ENCODE measurements around the gene SRM. TPM values are rescaled to one million over a fixed set of nuclear protein-coding genes. Genes with fewer than 3 reads are reported as not detected.

Gene SRM
- polyA plus RNA-seq, 1 experiment: 75.2 TPM

DNA sequence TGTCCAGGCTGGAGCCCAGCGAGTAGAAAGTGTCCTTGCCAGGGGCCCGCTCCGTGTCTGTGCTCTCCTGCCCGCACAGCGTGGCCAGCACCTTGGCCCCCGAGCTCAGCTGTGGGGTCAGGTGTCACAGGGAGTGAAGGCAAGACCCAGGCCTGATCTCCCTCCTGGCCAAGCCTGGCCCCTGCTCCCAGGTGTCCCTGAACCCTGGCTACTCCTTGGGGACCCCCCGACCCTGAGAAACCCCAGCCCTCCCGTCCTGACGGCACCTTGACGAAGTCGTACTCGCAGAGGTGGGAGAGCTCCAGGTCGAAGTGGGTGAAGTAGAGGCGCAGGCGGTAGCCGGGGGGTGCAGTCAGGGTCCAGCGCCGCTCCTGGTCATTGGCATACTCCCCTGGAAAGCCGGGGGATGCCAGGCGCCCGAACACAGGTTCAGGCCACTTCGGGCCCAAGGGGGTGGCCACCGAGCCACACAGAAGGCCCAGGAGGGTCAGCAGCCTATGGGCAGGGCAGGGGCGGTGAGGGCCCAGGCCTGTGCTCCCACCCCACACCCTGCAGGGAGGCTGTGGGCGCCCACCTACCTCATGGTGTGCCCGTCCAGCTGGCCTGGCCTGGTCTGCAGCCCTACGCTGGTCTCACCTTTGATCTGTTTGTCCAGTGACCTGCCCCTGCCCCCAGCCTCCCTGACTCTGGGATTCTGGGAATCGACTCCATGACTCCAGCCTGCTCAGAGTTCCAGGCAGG is 13.0 kb downstream of the SRM start, which contains the start of gene MASP2:
MASP2 (minus strand) TSS at position 615 of the 741 bp plus-strand sequence; CDS start at position 583, 32 bp downstream.
- Histone ChIP-seq H3K36me3 (ENCODE audit: control insufficient read depth, insufficient read depth, low read length) (no peaks in the 10 kb centered on the region), H3K27me3 (ENCODE audit: control insufficient read depth, insufficient read depth, low read length) (no peaks in the 10 kb centered on the region), H3K4me3 (ENCODE audit: low read depth, low read length) (no peak within 1 kb of the TSS)
- TF ChIP-seq, protein P1, sequence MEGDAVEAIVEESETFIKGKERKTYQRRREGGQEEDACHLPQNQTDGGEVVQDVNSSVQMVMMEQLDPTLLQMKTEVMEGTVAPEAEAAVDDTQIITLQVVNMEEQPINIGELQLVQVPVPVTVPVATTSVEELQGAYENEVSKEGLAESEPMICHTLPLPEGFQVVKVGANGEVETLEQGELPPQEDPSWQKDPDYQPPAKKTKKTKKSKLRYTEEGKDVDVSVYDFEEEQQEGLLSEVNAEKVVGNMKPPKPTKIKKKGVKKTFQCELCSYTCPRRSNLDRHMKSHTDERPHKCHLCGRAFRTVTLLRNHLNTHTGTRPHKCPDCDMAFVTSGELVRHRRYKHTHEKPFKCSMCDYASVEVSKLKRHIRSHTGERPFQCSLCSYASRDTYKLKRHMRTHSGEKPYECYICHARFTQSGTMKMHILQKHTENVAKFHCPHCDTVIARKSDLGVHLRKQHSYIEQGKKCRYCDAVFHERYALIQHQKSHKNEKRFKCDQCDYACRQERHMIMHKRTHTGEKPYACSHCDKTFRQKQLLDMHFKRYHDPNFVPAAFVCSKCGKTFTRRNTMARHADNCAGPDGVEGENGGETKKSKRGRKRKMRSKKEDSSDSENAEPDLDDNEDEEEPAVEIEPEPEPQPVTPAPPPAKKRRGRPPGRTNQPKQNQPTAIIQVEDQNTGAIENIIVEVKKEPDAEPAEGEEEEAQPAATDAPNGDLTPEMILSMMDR (IDR thresholded peaks at IDR 0.05; ENCODE audit: insufficient read depth, low read depth, low read length): no peak
- no peak for DNase-seq (ENCODE audit: low read depth)
- CTCF ChIA-PET: interaction anchor here (2.8 kb wide), 1 partner anchor 9 kb away, joined by 11 read pairs; no protein-coding TSS in a partner anchor
- POLR2A ChIA-PET: no interaction called here

DNA sequence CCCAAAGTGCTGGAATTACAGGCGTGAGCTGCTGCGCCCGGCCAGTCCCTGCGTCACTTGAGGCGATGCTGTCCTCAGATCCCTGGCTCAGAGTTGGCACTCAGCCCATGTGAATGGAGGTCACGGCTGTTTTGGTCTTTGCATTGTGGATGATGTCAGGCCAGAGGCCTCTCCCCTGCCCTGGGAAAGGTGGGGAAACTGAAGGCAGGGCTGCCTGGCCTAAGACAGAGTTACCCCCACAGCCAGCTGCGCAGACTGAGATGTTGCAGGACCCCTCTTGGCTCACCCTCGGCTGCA is 13.6 kb downstream of the SRM start:
- POLR2A ChIA-PET: no interaction called here
- H3K27me3 ChIP-seq (ENCODE audit: control insufficient read depth, insufficient read depth, low read length): no peaks in the 10 kb centered on the region
- TF ChIP-seq, protein P1 (IDR thresholded peaks at IDR 0.05; ENCODE audit: insufficient read depth, low read depth, low read length): no peak
- H3K4me3 ChIP-seq (ENCODE audit: low read depth, low read length): no peak overlapping the region
- no peak for DNase-seq (ENCODE audit: low read depth)
- H3K36me3 ChIP-seq (ENCODE audit: control insufficient read depth, insufficient read depth, low read length): no peaks in the 10 kb centered on the region
- CTCF ChIA-PET: interaction anchor here (2.8 kb wide), 1 partner anchor 9 kb away, joined by 11 read pairs; no protein-coding TSS in a partner anchor

DNA sequence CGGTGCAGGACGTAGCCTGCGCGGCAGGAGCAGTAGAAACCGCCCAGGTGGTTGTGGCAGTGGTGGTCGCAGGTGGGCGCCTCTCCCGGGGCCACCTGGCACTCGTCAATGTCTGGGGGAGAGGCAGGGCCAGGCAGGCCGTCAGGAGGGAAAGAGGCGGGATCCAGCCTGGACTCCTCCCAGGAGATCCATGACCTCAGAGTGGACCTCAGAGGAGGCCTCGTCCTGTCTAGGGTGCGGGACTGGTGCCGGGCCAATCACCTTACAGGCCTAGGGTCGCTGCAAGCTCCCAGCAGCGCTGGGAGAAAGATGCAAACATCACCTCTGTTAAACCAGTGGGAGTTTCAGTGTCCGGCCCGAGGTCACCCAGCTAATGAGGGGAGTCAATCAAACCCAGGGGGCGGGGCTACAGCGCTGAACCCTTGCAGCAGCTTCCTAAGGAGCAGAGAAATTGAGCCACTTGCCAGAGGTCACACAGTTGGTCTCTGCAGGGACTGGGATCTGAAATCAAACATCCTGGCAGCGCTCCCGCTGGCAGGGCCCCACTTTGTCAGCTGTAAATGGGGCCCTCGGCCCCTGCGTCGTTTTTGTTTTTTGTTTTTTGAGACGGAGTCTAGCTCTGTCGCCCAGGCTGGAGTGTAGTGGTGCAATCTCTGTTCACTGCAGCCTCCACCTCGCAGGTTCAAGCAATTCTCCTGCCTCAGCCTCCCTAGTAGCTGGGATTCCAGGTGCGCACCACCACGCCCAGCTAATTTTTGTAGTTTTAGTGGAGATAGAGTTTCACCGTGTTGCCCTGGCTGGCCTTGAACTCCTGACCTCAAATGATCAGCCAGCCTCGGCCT is 14.2 kb downstream of the SRM start:
- H3K36me3 ChIP-seq (ENCODE audit: control insufficient read depth, insufficient read depth, low read length): no peaks in the 10 kb centered on the region
- ChIA-PET POLR2A (no interaction called here), CTCF (interaction anchor here (2.8 kb wide), 1 partner anchor 8 kb away, joined by 11 read pairs; no protein-coding TSS in a partner anchor)
- DNase-seq (ENCODE audit: low read depth): no peak
- TF ChIP-seq, protein P1 (IDR thresholded peaks at IDR 0.05; ENCODE audit: insufficient read depth, low read depth, low read length): no peak
- H3K27me3 ChIP-seq (ENCODE audit: control insufficient read depth, insufficient read depth, low read length): no peaks in the 10 kb centered on the region
- no peak overlapping the region for H3K4me3 ChIP-seq (ENCODE audit: low read depth, low read length)

DNA sequence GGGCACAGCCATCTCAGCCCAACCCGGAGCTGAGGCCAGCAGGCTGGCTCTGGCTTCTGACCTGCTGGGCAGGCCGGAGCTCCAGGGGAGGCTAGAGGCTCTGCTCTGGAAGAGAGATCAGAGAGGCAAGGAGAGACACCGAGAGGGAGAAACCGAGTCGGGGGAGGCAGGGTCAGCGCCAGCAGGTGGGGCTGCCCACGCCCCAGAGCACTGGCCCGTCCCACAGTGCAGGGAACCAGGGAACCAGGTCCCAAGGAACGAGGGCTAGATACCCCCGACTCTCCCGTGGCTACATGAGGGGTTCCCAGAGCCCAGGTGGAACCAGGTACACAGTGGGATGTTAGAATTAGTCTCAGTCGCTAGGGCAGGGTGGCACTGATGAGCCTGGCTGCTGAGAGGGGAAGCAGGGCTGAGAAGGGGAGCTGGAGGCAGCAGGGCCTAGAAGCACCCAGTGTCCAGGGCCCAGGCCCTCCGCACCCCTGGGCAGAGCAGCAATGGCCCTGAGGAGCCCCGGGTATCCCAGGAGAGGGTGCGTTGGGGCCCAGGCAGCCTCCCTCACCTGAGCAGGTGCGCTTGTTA is 14.9 kb downstream of the SRM start:
- DNase-seq (ENCODE audit: low read depth): no peak
- POLR2A ChIA-PET: no interaction called here
- no peaks in the 10 kb centered on the region for H3K27me3 ChIP-seq (ENCODE audit: control insufficient read depth, insufficient read depth, low read length)
- TF ChIP-seq, protein P1 (IDR thresholded peaks at IDR 0.05; ENCODE audit: insufficient read depth, low read depth, low read length): no peak
- CTCF ChIA-PET: interaction anchor here (2.8 kb wide), 1 partner anchor 7 kb away, joined by 11 read pairs; no protein-coding TSS in a partner anchor
- no peak overlapping the region for H3K4me3 ChIP-seq (ENCODE audit: low read depth, low read length)
- H3K36me3 ChIP-seq (ENCODE audit: control insufficient read depth, insufficient read depth, low read length): no peaks in the 10 kb centered on the region

All from BJ (cell line).